H1 (cell line): Measurements from ENCODE around the gene CTBP2. TPM values are rescaled to one million over a fixed set of nuclear protein-coding genes. Genes with fewer than 3 reads are reported as not detected.

ENCODE experiments used
- CTCF ChIA-PET: fragments of 300-600 bp; sonication (Branson Sonifier 250); formaldehyde crosslinking; loops from one replicate; lab custom pipeline; 2021; ENCODE audit not compliant: partially characterized antibody; lab: Charles Lee
- POLR2A ChIA-PET: fragments of 300-600 bp; sonication (Branson Sonifier 250); formaldehyde crosslinking; loops from one replicate; lab custom pipeline; 2021; ENCODE audit warnings: inconsistent platforms; ENCODE audit not compliant: partially characterized antibody; lab: Charles Lee
- DNase-seq, 2 experiments: peaks; one replicate each; pipeline versions ENCODE4 v3.0.0 to v3.0.0-alpha.2; 2010 to 2022; ENCODE audit warnings: low spot score in 2 of 2, low read depth in 1 of 2, mixed read lengths in 1 of 2
- FAIRE-seq: peaks from 2 replicates; lab custom pipeline; 2011; peaks lifted over from hg19 to GRCh38; lab: Jason Lieb, UNC
- H2AFZ ChIP-seq: 2 replicates; pipeline ENCODE4 v1.8.1; 2012; ENCODE audit warnings: low read length, inconsistent platforms
- H2AK5ac ChIP-seq: 2 replicates; pipeline ENCODE4 v1.6.1; 2013; ENCODE audit warnings: low read depth, low read length
- H2BK120ac ChIP-seq: replicated peaks from 2 replicates; pipeline ENCODE3; 2013; ENCODE audit warnings: low read depth, low read length, inconsistent platforms
- H2BK12ac ChIP-seq: 2 replicates; pipeline ENCODE4 v1.6.1; 2013; ENCODE audit warnings: low read depth, low read length
- H2BK15ac ChIP-seq: 2 replicates; pipeline ENCODE4 v1.6.1; 2013; ENCODE audit warnings: low read length
- H2BK20ac ChIP-seq: 2 replicates; pipeline ENCODE4 v1.6.1; 2013; ENCODE audit warnings: low read length
- H2BK5ac ChIP-seq: 2 replicates; pipeline ENCODE4 v1.6.1; 2013; ENCODE audit warnings: low read depth, low read length
- H3K14ac ChIP-seq: 2 replicates; pipeline ENCODE4 v1.6.1; 2013; ENCODE audit warnings: inconsistent platforms; ENCODE audit not compliant: insufficient read length
- H3K18ac ChIP-seq: 2 replicates; pipeline ENCODE4 v1.6.1; 2013; ENCODE audit warnings: low read length; ENCODE audit errors: extremely low read depth
- H3K23ac ChIP-seq: 2 replicates; pipeline ENCODE4 v1.6.1; 2013; ENCODE audit warnings: inconsistent platforms; ENCODE audit not compliant: insufficient read length
- H3K23me2 ChIP-seq: 2 replicates; pipeline ENCODE4 v1.6.1; 2013; ENCODE audit warnings: low read depth, low read length
- H3K27ac ChIP-seq: 2 replicates; pipeline ENCODE4 v1.6.1; 2011; ENCODE audit warnings: low read depth, low read length, inconsistent platforms
- H3K27me3 ChIP-seq, 4 experiments: replicated peaks in 1 of 4; 1 replicate in 1 of 4; 2 replicates in 3 of 4; pipeline versions ENCODE4 v1.6.1 to v1.8.1; 2011 to 2013; ENCODE audit warnings: low read length in 3 of 4, mild to moderate bottlenecking in 3 of 4, inconsistent platforms in 2 of 4, mixed read lengths in 2 of 4, moderate library complexity in 1 of 4; ENCODE audit not compliant: control insufficient read depth in 3 of 4, insufficient read depth in 3 of 4; ENCODE audit errors: extremely low read depth in 1 of 4
- H3K36me3 ChIP-seq, 4 experiments: 2 replicates each; pipeline versions ENCODE4 v1.6.1 to v1.8.1; 2011 to 2013; ENCODE audit warnings: mild to moderate bottlenecking in 4 of 4, low read length in 3 of 4, moderate library complexity in 2 of 4, control low read depth in 1 of 4, inconsistent platforms in 1 of 4; ENCODE audit not compliant: insufficient read depth in 4 of 4, control insufficient read depth in 2 of 4
- H3K4ac ChIP-seq: replicated peaks from 2 replicates; pipeline ENCODE3; 2013; ENCODE audit warnings: low read length, low read depth, mixed read lengths, inconsistent platforms; ENCODE audit not compliant: insufficient read length
- H3K4me1 ChIP-seq, 4 experiments: replicated peaks in 1 of 4; 1 replicate in 1 of 4; 2 replicates in 3 of 4; pipeline versions ENCODE4 v1.6.1 to v1.8.1; 2011 to 2013; ENCODE audit warnings: low read length in 3 of 4, inconsistent platforms in 2 of 4, mixed read lengths in 1 of 4; ENCODE audit not compliant: insufficient read depth in 4 of 4, control insufficient read depth in 3 of 4
- H3K4me2 ChIP-seq, 2 experiments: 2 replicates each; pipeline versions ENCODE4 v1.6.1 to v1.8.1; 2011 to 2013; ENCODE audit warnings: low read depth in 2 of 2, low read length in 2 of 2, control low read depth in 1 of 2, inconsistent platforms in 1 of 2, mild to moderate bottlenecking in 1 of 2; ENCODE audit not compliant: insufficient read depth in 1 of 2
- H3K4me3 ChIP-seq, 4 experiments: fragments of 200-600, 300-600 bp in 1 of 4; sonication (generic), shearing (Covaris generic), sonication (Bioruptor Twin) in 1 of 4; 2 replicates each; pipeline versions ENCODE4 v1.5.1 to v1.8.1; 2011 to 2016; ENCODE audit warnings: low read length in 4 of 4, low read depth in 3 of 4, control low read depth in 2 of 4, inconsistent platforms in 2 of 4, mild to moderate bottlenecking in 2 of 4, mixed read lengths in 1 of 4, moderate library complexity in 1 of 4; ENCODE audit not compliant: insufficient read depth in 2 of 4; ENCODE audit errors: extremely low read depth in 1 of 4
- H3K56ac ChIP-seq: replicated peaks from 2 replicates; pipeline ENCODE3; 2013; ENCODE audit warnings: low read depth, mild to moderate bottlenecking, mixed read lengths, low read length, inconsistent platforms; ENCODE audit not compliant: insufficient read length
- H3K79me1 ChIP-seq: 2 replicates; pipeline ENCODE4 v1.6.1; 2013; ENCODE audit warnings: low read depth, low read length, control low read depth
- H3K79me2 ChIP-seq, 2 experiments: 2 replicates each; pipeline versions ENCODE4 v1.6.1 to v1.8.1; 2012 to 2013; ENCODE audit warnings: low read length in 2 of 2, mild to moderate bottlenecking in 2 of 2, inconsistent platforms in 1 of 2; ENCODE audit not compliant: insufficient read depth in 2 of 2, control insufficient read depth in 1 of 2
- H3K9ac ChIP-seq, 4 experiments: replicated peaks in 1 of 4; 1 replicate in 1 of 4; 2 replicates in 3 of 4; pipeline versions ENCODE4 v1.6.1 to v1.8.1; 2011 to 2013; ENCODE audit warnings: low read depth in 3 of 4, low read length in 3 of 4, control low read depth in 2 of 4, mild to moderate bottlenecking in 2 of 4, moderate library complexity in 2 of 4, inconsistent platforms in 1 of 4; ENCODE audit errors: extremely low read depth in 1 of 4
- H3K9me3 ChIP-seq, 2 experiments: 2 replicates each; pipeline versions ENCODE4 v1.6.1 to v1.8.1; 2012 to 2013; ENCODE audit warnings: mild to moderate bottlenecking in 2 of 2, moderate library complexity in 2 of 2, control low read depth in 1 of 2, inconsistent platforms in 1 of 2, low read depth in 1 of 2, low read length in 1 of 2, mixed read lengths in 1 of 2; ENCODE audit not compliant: insufficient read depth in 2 of 2
- H4K20me1 ChIP-seq, 2 experiments: replicated peaks in 1 of 2; 2 replicates each; pipeline versions ENCODE3 to v1.8.1; 2011 to 2013; ENCODE audit warnings: inconsistent platforms in 2 of 2, low read length in 2 of 2, mild to moderate bottlenecking in 1 of 2; ENCODE audit not compliant: insufficient read depth in 2 of 2, control insufficient read depth in 1 of 2
- H4K5ac ChIP-seq: 2 replicates; pipeline ENCODE4 v1.6.1; 2013; ENCODE audit warnings: low read length, low read depth, mixed read lengths, inconsistent platforms; ENCODE audit not compliant: insufficient read length
- H4K8ac ChIP-seq: 2 replicates; pipeline ENCODE4 v1.8.0; 2013; ENCODE audit warnings: mild to moderate bottlenecking, moderate library complexity, low read length, inconsistent platforms; ENCODE audit not compliant: insufficient read depth; ENCODE audit errors: extremely low read depth
- H4K91ac ChIP-seq: replicated peaks from 2 replicates; pipeline ENCODE3; 2013; ENCODE audit warnings: low read length, mixed read lengths, inconsistent platforms; ENCODE audit not compliant: insufficient read length
- ASH2L ChIP-seq: fragments of 200-600, 300-600 bp; sonication (generic); IDR thresholded peaks from one replicate; pipeline ENCODE4 v1.7.1; 2017; ENCODE audit warnings: low read length
- CHD2 ChIP-seq: IDR thresholded peaks from 2 replicates; pipeline ENCODE4 v1.6.1; 2012; ENCODE audit warnings: low read length, improper control_type of control experiment
- EGR1 ChIP-seq: IDR thresholded peaks from 2 replicates; pipeline ENCODE4 v1.6.1; 2011; ENCODE audit warnings: low read depth, low read length, borderline replicate concordance
- HDAC6 ChIP-seq: IDR thresholded peaks from one replicate; pipeline ENCODE4 v1.7.1; 2012; ENCODE audit warnings: low read depth, mild to moderate bottlenecking, inconsistent platforms, low read length, moderate library complexity
- JUN ChIP-seq: IDR thresholded peaks from 2 replicates; pipeline ENCODE4 v1.6.1; 2011; ENCODE audit warnings: low read depth, mild to moderate bottlenecking, improper control_type of control experiment, low read length
- KDM4A ChIP-seq: IDR thresholded peaks from one replicate; pipeline ENCODE4 v1.7.1; 2012; ENCODE audit warnings: low read depth, mild to moderate bottlenecking, moderate library complexity, low read length, inconsistent platforms; ENCODE audit not compliant: severe bottlenecking
- KDM5A ChIP-seq: fragments of 200-600 bp; IDR thresholded peaks from 2 replicates; pipeline ENCODE4 v1.7.1; 2012; ENCODE audit warnings: mild to moderate bottlenecking, low read length, inconsistent platforms, mixed read lengths
- RAD21 ChIP-seq, 2 experiments: IDR thresholded peaks in 1 of 2; conservative IDR thresholded peaks in 1 of 2; 2 replicates each; pipeline ENCODE4 v1.6.1; 2011; ENCODE audit warnings: low read depth in 2 of 2, low read length in 2 of 2, improper control_type of control experiment in 1 of 2, inconsistent platforms in 1 of 2, mild to moderate bottlenecking in 1 of 2, moderate library complexity in 1 of 2
- TAF7 ChIP-seq: optimal IDR thresholded peaks from 2 replicates; pipeline ENCODE3; 2011; ENCODE audit warnings: low read depth, mild to moderate bottlenecking, inconsistent platforms, low read length, moderate library complexity, borderline replicate concordance
- ZNF274 ChIP-seq: IDR thresholded peaks from 2 replicates; pipeline ENCODE4 v1.7.0; 2012; ENCODE audit warnings: low read length, borderline replicate concordance; ENCODE audit errors: extremely low read depth
- WGBS, 2 experiments: shearing (Covaris generic) in 1 of 2; methylation state at CpG; one replicate each; pipeline versions ENCODE4 v1.1.6 to v1.1.7; 2013 to 2015; ENCODE audit warnings: low lambda C conversion rate in 2 of 2, mixed read lengths in 2 of 2, inconsistent platforms in 1 of 2, low coverage in 1 of 2, missing lambda C conversion rate in 1 of 2; ENCODE audit not compliant: insufficient replicate concordance in 2 of 2, insufficient coverage in 1 of 2, insufficient read length in 1 of 2; ENCODE audit errors: extremely low coverage in 1 of 2, missing lambda C conversion rate in 1 of 2; 5-methylcytosine and 5-hydroxymethylcytosine counted together
- polyA plus RNA-seq, 7 experiments: library from polyadenylated mRNA; depleted of rRNA in 3 of 7; stranded (reverse) in 5 of 7; unstranded in 2 of 7; fragments of >200 nt in 5 of 7; fragments of 200-250 nt in 2 of 7; gene quantifications; 1 replicate in 5 of 7; 2 replicates in 1 of 7; 4 replicates in 1 of 7; pipeline versions ENCODE4 v1.2.1 to v1.2.3, GENCODE V29; 2011 to 2013; ENCODE audit warnings: missing spikeins in 2 of 7, mixed read lengths in 2 of 7
- total RNA-seq: library from RNA; stranded (reverse); fragmentation: NEBNext Ultra II Directional; extraction: Animal tissue kit (Norgen Biotek cat#: 25700); gene quantifications from 2 replicates; pipeline ENCODE4 v1.2.1, GENCODE V29; 2021
- TF ChIP-seq, protein P1 (sequence below), 3 experiments: IDR thresholded peaks; 1 replicate in 2 of 3; 2 replicates in 1 of 3; pipeline versions ENCODE4 v1.5.1 to v1.6.1; 2011; ENCODE audit warnings: low read length in 3 of 3, mild to moderate bottlenecking in 3 of 3, inconsistent platforms in 2 of 3, low read depth in 1 of 3, moderate library complexity in 1 of 3; ENCODE audit not compliant: insufficient read depth in 1 of 3; ENCODE audit errors: control extremely low read depth in 1 of 3

CTBP2 gene
- total and polyA plus RNA-seq, 2 of the 8 experiments (the other 6 are each of a cell fraction or from before 2014, with no cell fraction given): 208 to 221 TPM

- WGBS, 2 experiments: 93% methylated on average over 15 of the region's 15 CpGs; no CpG with 5 or more reads in 1 of the 2 experiments
- DNase-seq (no peak), FAIRE-seq (no peak)
- H3K23me2 ChIP-seq: no peaks in the 10 kb centered on the region
- H4K5ac ChIP-seq: no peak overlapping the region
- H2AFZ ChIP-seq: no peak overlapping the region
- no peak overlapping the region for H3K27ac ChIP-seq
- ChIA-PET CTCF (interaction anchor here (1.0 to 1.2 kb wide), 2 partner anchors 14 to 24 kb away, joined by 3 read pairs; no protein-coding TSS in a partner anchor), POLR2A (interaction anchor here (1.0 to 3.7 kb wide), 3 partner anchors 10 to 22 kb away, joined by 3 to 14 read pairs (median 8); no protein-coding TSS in a partner anchor)
- no peak overlapping the region for H3K56ac ChIP-seq
- H2BK12ac ChIP-seq: no peak overlapping the region
- no peak overlapping the region for H2BK15ac ChIP-seq
- no peak overlapping the region for H3K14ac ChIP-seq
- no peak overlapping the region for H3K23ac ChIP-seq
- H3K9me3 ChIP-seq: no peaks in the 10 kb centered on the region
- H4K91ac ChIP-seq: no peak overlapping the region
- H2AK5ac ChIP-seq: no peak overlapping the region
- no peak overlapping the region for H3K4me2 ChIP-seq
- peaks cover 79 to 85% of the 10 kb centered on the region in 2 experiments for H4K20me1 ChIP-seq
- H2BK5ac ChIP-seq: no peak overlapping the region
- peaks cover 82 to 100% of the 10 kb centered on the region in 2 experiments for H3K79me2 ChIP-seq
- no peak overlapping the region for H2BK20ac ChIP-seq
- H2BK120ac ChIP-seq: no peak overlapping the region
- H4K8ac ChIP-seq: no peak overlapping the region
- H3K36me3 ChIP-seq: peaks cover 6 to 61% (median 11%) of the 10 kb centered on the region in 4 experiments; a peak in 7 of 8 replicates
- H3K4me1 ChIP-seq: peaks cover 12 to 49% (median 29%) of the 10 kb centered on the region in 4 experiments
- no peak overlapping the region for H3K9ac ChIP-seq
- H3K18ac ChIP-seq: no peak overlapping the region; the same call in 1 of the 2 replicates
- no peaks in the 10 kb centered on the region for H3K27me3 ChIP-seq
- H3K4me3 ChIP-seq: no peak overlapping the region
- no peak overlapping the region for H3K4ac ChIP-seq
- peaks cover 37% of the 10 kb centered on the region for H3K79me1 ChIP-seq
- no peak for TF ChIP-seq ASH2L
- TF ChIP-seq HDAC6: no peak
- TF ChIP-seq ZNF274: no peak
- no peak for TF ChIP-seq KDM4A
- no peak for TF ChIP-seq RAD21 (IDR thresholded peaks at IDR 0.05 in 1 of 2, conservative IDR thresholded peaks at IDR 0.05 in 1 of 2; ENCODE audit: low read depth in 2 of 2, low read length in 2 of 2)
- TF ChIP-seq, protein P1, sequence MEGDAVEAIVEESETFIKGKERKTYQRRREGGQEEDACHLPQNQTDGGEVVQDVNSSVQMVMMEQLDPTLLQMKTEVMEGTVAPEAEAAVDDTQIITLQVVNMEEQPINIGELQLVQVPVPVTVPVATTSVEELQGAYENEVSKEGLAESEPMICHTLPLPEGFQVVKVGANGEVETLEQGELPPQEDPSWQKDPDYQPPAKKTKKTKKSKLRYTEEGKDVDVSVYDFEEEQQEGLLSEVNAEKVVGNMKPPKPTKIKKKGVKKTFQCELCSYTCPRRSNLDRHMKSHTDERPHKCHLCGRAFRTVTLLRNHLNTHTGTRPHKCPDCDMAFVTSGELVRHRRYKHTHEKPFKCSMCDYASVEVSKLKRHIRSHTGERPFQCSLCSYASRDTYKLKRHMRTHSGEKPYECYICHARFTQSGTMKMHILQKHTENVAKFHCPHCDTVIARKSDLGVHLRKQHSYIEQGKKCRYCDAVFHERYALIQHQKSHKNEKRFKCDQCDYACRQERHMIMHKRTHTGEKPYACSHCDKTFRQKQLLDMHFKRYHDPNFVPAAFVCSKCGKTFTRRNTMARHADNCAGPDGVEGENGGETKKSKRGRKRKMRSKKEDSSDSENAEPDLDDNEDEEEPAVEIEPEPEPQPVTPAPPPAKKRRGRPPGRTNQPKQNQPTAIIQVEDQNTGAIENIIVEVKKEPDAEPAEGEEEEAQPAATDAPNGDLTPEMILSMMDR (IDR thresholded peaks at IDR 0.05; ENCODE audit: control extremely low read depth in 1 of 3, insufficient read depth in 1 of 3, low read depth in 1 of 3, low read length in 3 of 3): no peak
- no peak for TF ChIP-seq TAF7
- no peak for TF ChIP-seq EGR1
- no peak for TF ChIP-seq JUN
- TF ChIP-seq CHD2: no peak
- no peak for TF ChIP-seq KDM5A
Measured at GRCh38 chr10:125130916-125131315, 29.4 kb downstream of the CTBP2 start.
